ENCODE data around the gene PRDM15.

PRDM15 gene

DNA sequence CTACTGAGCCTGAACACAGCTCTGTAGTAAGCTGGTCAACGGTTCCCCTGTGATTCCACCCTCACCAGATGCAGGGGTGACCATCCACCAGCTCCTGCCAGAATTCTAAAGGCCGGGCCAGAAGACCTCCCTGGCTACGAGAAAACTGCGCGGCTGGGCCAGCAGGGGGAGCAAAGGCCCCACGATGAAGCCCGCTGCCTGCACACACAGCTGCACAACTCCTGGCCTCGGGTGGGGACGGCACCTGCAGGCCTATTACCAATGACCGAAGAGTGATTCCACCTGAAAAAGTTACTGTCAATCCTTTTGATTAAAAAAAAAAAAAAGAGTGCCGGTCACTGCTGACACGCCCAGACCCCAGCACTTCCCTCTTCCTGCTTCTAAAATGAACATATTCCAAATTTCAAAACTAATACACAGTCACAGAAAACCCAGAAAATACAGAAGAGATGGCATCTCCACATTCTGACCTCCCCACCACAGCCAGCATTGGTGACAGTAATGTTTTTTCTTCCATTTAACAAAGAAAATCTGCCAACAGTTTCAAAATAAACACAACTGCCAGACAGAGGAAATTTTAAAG is 62.5 kb downstream of the PRDM15 start:
- H3K4me3 ChIP-seq (ENCODE audit: low read depth, low read length), result peak overlapping the region; percentile 5
- TF ChIP-seq, protein P1, sequence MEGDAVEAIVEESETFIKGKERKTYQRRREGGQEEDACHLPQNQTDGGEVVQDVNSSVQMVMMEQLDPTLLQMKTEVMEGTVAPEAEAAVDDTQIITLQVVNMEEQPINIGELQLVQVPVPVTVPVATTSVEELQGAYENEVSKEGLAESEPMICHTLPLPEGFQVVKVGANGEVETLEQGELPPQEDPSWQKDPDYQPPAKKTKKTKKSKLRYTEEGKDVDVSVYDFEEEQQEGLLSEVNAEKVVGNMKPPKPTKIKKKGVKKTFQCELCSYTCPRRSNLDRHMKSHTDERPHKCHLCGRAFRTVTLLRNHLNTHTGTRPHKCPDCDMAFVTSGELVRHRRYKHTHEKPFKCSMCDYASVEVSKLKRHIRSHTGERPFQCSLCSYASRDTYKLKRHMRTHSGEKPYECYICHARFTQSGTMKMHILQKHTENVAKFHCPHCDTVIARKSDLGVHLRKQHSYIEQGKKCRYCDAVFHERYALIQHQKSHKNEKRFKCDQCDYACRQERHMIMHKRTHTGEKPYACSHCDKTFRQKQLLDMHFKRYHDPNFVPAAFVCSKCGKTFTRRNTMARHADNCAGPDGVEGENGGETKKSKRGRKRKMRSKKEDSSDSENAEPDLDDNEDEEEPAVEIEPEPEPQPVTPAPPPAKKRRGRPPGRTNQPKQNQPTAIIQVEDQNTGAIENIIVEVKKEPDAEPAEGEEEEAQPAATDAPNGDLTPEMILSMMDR (IDR thresholded peaks at IDR 0.05; ENCODE audit: borderline replicate concordance, insufficient read depth, low read depth, low read length), result peak; percentile 88

DNA sequence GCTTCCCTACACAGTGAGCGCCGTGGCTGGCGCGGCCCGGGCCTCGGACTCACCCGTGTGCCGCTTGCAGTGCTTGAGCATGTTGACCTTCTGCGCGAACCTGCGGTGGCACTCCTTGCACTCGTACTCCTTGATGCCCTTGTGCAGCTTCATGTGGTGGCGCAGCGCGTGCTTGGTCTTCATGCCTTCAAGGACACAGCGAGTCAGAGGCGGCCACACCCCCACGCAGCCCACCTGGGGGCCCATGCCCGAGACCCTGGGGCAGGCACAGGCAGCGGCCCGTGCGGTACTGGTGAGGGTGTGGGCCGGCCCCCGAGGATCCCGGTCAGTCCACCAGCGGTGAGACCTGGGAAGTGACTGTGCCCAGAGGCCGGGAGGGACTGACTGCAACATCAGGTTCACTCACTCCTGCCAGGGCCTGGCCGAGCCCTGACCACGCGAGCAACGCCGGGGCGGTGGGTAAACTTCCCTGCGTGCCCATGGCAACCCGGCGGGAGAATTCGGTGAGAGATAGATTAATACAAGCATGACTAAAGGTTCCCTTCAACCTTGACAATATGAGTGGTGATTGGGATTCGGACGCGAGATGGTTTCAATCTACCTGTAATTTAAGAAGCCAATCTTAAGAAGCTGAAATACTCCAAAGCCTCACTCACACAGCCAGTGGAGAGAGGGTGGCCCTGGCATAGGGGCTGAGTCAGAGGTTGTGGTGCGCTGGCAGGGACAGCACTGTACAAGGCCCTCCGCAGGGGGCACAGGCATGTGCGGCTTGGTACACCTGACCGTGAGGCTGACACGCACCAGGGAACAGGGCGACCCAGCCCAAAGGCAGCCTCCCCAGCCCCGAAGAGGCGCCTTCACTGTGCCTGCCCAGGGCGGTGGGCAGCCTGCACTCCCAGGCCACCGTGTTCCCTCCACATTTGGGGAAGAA is 63.2 kb downstream of the PRDM15 start:
- TF ChIP-seq, protein P1 (IDR thresholded peaks at IDR 0.05; ENCODE audit: borderline replicate concordance, insufficient read depth, low read depth, low read length), result no peak
- no peak overlapping the region for H3K4me3 ChIP-seq (ENCODE audit: low read depth, low read length)

DNA sequence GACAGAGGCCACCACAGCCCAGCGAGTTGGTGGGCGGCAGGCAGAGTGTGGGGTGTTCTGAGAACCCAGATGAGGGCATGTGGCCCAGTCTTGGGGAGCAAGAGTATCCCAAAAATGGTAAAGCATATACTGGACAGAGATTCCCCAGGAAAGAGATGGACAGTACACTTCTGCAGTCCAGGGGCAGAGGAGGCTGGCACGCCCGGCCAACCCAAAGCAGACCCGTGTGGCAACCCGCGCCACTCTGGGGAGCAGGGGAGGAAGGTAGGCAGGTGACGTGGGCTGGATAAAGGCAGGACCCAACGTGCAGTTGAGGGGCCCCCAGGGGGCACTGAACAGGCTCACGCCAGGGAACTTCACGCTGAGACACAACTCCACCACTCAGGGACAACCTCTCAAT is 65.9 kb downstream of the PRDM15 start:
- H3K4me3 ChIP-seq (ENCODE audit: low read depth, low read length), result no peak overlapping the region
- TF ChIP-seq, protein P1 (IDR thresholded peaks at IDR 0.05; ENCODE audit: borderline replicate concordance, insufficient read depth, low read depth, low read length), result no peak

DNA sequence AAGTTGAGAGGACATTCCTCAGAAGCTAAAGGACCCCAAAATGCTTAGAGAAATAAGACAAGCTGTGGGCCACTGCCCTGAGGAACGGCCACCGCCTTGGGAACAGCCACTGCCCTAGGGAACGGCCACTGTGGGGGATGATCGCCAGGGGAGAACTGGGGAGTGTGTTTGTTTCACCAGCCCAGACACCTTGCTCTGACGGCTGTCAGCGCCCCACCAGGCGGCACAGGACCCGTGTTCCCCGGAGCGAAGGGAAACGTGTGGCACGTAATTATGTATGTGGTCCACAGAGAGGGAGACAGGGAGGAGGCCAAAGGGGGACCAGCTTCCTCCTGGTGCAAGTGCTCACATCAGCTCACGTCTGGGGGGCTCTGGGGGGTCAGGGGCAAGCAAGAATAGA is 66.5 kb downstream of the PRDM15 start:
- TF ChIP-seq, protein P1 (IDR thresholded peaks at IDR 0.05; ENCODE audit: borderline replicate concordance, insufficient read depth, low read depth, low read length), result no peak
- H3K4me3 ChIP-seq (ENCODE audit: low read depth, low read length), result no peak overlapping the region

DNA sequence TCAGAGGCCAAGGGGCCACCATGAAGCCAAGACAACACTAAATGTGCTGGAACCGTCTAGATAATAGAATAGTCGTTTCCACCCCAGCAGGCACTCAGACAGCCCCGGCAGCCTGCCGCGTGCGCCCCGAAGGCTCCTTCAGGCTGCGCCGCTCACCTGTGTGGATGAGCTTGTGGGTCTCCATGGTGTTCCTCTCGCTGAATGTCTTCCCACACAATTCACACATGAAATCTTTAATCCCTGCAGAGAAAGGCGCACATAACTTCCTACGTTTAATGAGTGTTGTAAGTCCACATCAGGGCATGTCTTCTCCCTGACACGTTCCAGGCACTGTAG is 68.6 kb downstream of the PRDM15 start:
- TF ChIP-seq, protein P1 (IDR thresholded peaks at IDR 0.05; ENCODE audit: borderline replicate concordance, insufficient read depth, low read depth, low read length), result no peak
- H3K4me3 ChIP-seq (ENCODE audit: low read depth, low read length), result no peak overlapping the region

DNA sequence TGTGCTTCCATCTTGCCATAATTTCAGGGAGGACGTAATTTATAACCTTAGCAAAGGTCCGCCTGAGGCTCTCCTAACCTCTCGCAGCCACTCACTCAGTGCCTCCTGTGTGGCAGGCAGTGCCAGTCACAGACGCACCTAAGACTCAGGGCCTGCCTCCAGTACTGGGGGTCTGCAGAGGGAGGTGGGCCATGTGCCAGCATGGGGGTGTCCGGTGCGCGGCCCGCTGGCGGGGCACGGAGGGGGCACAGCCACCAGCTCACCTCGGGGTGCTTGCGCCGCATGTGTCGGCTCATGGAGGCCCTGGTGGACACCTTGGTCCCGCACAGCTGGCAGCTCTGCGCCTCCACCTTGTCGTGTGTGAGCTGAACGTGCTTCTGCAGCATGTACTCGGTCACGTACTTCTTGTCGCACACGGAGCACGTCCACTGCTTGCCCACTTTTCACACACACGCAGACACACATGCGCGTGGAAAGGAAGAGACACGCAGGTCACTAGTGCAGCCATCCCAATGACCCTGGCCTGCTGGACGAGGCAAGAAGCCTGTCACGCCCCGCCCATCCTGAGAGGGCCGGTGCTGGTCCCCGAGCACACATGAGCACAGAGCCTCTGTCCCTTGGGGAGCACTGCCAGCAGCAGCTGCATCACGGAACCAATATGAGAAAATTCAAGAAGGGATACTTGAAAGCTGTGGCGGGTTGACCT is 69.1 kb downstream of the PRDM15 start:
- TF ChIP-seq, protein P1 (IDR thresholded peaks at IDR 0.05; ENCODE audit: borderline replicate concordance, insufficient read depth, low read depth, low read length), result no peak
- no peak overlapping the region for H3K4me3 ChIP-seq (ENCODE audit: low read depth, low read length)
